HFFc6 (cell line): ENCODE measurements around the gene LHPP. TPM values are rescaled to one million over a fixed set of nuclear protein-coding genes. Genes with fewer than 3 reads are reported as not detected.

Source experiments
- DNase-seq: peaks from one replicate; pipeline ENCODE4 v3.0.0-alpha.2; 2018
- H3K27ac Mint-ChIP-seq: 2 replicates; pipeline ENCODE4 v1.8.0; 2020; ENCODE audit warnings: mild to moderate bottlenecking, mixed read lengths
- H3K27me3 Mint-ChIP-seq: 2 replicates; pipeline ENCODE4 v1.8.0; 2021; ENCODE audit warnings: mild to moderate bottlenecking, moderate library complexity, mixed read lengths; ENCODE audit not compliant: insufficient read depth
- H3K36me3 Mint-ChIP-seq: 2 replicates; pipeline ENCODE4 v1.8.0; 2021; ENCODE audit warnings: low read depth, mixed read lengths
- H3K4me1 Mint-ChIP-seq: 2 replicates; pipeline ENCODE4 v1.8.0; 2020; ENCODE audit warnings: low read depth, mixed read lengths
- H3K4me3 Mint-ChIP-seq: 2 replicates; pipeline ENCODE4 v1.8.0; 2020; ENCODE audit warnings: mild to moderate bottlenecking, moderate library complexity, mixed read lengths
- H3K9me3 Mint-ChIP-seq: 2 replicates; pipeline ENCODE4 v1.8.0; 2020; ENCODE audit warnings: mild to moderate bottlenecking, mixed read lengths
- total RNA-seq, 6 experiments: library from RNA; stranded (reverse); fragmentation: NEBNext Ultra II Directional; extraction: Animal tissue kit (Norgen Biotek cat#: 25700); gene quantifications; 2 replicates in 1 of 6; 3 replicates in 5 of 6; pipeline ENCODE4 v1.2.3, GENCODE V29; 2021
- TF ChIP-seq, protein P1 (sequence below): fragments of 200-600 bp; sonication (generic); IDR thresholded peaks from 2 replicates; pipeline ENCODE4 v1.5.0; 2021; ENCODE audit warnings: antibody characterized with exemption, mild to moderate bottlenecking

Gene LHPP
- total RNA-seq, 6 experiments from 2014 or later = 12.5 to 17.3 (median 14.0) TPM

DNA sequence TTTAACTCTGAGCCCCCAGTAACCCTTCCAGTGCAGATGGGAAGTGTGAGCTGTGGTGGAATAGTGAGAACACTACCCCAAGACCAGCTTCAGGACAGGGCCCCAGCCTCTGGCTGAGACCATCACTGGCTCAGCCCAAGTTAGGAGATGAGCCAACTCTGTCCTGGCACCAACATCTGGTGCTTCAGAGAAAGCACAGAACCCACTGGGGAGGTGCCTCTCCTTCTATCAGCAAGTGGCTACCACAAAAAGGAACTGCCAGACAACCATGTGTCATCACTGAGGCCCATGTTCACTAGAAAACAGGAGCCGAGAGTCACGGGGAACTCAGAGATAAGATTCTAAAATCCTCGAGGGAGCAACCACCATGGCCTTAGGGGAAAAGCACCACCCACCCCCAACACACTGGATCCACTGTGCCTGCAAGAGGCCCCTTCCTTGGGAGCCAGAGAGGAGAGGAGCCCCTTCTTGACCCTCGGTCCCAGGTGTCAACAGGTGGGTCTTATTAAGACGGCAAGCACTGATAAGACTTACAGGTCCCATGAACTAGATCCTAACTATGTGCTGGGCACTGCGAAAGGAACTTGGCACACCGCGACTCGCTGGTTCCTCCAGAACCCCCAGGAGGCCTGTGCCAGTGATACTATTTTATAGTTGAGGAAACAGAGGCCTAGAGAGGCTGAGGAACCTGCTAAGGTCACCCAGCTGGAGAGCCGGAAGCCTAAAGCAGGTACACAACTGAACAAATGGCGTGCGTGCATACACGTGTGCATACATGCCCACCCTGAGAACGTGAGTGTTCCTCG, 179.9 kb downstream of the LHPP start:
- Mint-ChIP-seq H3K9me3 (no peaks in the 10 kb centered on the region), H3K27ac (no peak overlapping the region; the same call in 1 of the 2 replicates), H3K4me1 (peaks cover 20% of the 10 kb centered on the region), H3K27me3 (peaks cover 3% of the 10 kb centered on the region), H3K36me3 (0 out of 2 replicates have a peak, but pooled peaks cover 4% of the 10 kb centered on the region), H3K4me3 (no peak overlapping the region)
- peak; percentile 7 for DNase-seq
- TF ChIP-seq, protein P1, sequence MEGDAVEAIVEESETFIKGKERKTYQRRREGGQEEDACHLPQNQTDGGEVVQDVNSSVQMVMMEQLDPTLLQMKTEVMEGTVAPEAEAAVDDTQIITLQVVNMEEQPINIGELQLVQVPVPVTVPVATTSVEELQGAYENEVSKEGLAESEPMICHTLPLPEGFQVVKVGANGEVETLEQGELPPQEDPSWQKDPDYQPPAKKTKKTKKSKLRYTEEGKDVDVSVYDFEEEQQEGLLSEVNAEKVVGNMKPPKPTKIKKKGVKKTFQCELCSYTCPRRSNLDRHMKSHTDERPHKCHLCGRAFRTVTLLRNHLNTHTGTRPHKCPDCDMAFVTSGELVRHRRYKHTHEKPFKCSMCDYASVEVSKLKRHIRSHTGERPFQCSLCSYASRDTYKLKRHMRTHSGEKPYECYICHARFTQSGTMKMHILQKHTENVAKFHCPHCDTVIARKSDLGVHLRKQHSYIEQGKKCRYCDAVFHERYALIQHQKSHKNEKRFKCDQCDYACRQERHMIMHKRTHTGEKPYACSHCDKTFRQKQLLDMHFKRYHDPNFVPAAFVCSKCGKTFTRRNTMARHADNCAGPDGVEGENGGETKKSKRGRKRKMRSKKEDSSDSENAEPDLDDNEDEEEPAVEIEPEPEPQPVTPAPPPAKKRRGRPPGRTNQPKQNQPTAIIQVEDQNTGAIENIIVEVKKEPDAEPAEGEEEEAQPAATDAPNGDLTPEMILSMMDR = no peak

DNA sequence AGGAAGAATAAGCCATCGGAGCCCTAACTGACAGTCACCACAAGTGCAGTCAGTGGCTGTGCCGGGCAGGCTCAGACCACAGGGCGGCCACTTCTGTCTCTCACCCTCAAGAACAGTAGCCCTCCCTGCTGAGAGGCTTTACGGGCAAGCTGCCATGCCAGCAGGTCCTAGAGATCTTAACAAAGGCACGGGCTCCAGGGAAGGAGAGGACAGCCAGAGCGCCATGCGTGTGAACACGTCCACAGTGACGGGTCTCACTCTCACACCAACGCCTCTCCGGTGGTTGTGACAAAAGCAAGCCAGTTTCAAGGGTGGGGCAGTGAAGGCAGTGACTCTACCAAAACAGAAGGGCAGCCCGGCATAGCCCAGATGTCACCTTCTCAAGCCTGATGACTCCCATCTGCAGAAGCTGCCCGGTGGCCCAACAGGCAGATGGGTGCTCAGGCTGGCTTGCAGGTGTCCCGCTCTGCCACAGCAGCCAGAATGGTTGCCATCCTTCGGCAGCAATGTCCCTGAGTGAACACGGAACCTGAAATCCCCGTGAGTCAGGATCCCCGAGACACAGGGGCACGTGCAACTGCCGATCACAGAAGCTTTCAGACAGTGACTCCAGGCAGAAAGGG, 180.6 kb downstream of the LHPP start:
- Mint-ChIP-seq H3K4me3 (no peak overlapping the region), H3K4me1 (peaks cover 27% of the 10 kb centered on the region), H3K9me3 (no peaks in the 10 kb centered on the region), H3K27ac (no peak overlapping the region), H3K36me3 (0 out of 2 replicates have a peak, but pooled peaks cover 4% of the 10 kb centered on the region), H3K27me3 (peaks cover 3% of the 10 kb centered on the region)
- TF ChIP-seq, protein P1 = no peak
- DNase-seq = no peak

GRCh38 chr10:124643330-124644009, 181.8 kb downstream of the LHPP start:
- Mint-ChIP-seq H3K36me3 (0 out of 2 replicates have a peak, but pooled peaks cover 4% of the 10 kb centered on the region), H3K27ac (no peak overlapping the region), H3K27me3 (peaks cover 3% of the 10 kb centered on the region), H3K9me3 (no peaks in the 10 kb centered on the region), H3K4me1 (peaks cover 40% of the 10 kb centered on the region), H3K4me3 (no peak overlapping the region)
- TF ChIP-seq, protein P1 = no peak
- DNase-seq = no peak

GRCh38 chr10:124644236-124644635, 182.6 kb downstream of the LHPP start:
- H3K4me3 Mint-ChIP-seq = no peak overlapping the region
- peaks cover 48% of the 10 kb centered on the region for H3K4me1 Mint-ChIP-seq
- 0 out of 2 replicates have a peak, but pooled peaks cover 4% of the 10 kb centered on the region for H3K36me3 Mint-ChIP-seq
- H3K27ac Mint-ChIP-seq = no peak overlapping the region
- DNase-seq = no peak
- peaks cover 3% of the 10 kb centered on the region for H3K27me3 Mint-ChIP-seq
- H3K9me3 Mint-ChIP-seq = no peaks in the 10 kb centered on the region
- TF ChIP-seq, protein P1 = no peak

- TF ChIP-seq, protein P1 = no peak
- no peak overlapping the region for H3K27ac Mint-ChIP-seq
- H3K4me1 Mint-ChIP-seq = peaks cover 50% of the 10 kb centered on the region
- DNase-seq = no peak
- no peak overlapping the region for H3K4me3 Mint-ChIP-seq
- 0 out of 2 replicates have a peak, but pooled peaks cover 4% of the 10 kb centered on the region for H3K36me3 Mint-ChIP-seq
- peaks cover 3% of the 10 kb centered on the region for H3K27me3 Mint-ChIP-seq
- H3K9me3 Mint-ChIP-seq = no peaks in the 10 kb centered on the region
These were observed 183.3 kb downstream of the LHPP start for GRCh38 chr10:124644771-124645415.
